Ovary (tissue), 3 donors: ENCODE results near the gene SLC13A4.

Source experiments
- CTCF ChIP-seq, 3 donors: fragments of 450-650 bp in 2 of 3; fragments of 200-600 bp in 1 of 3; IDR thresholded peaks; one replicate each; pipeline versions ENCODE4 v1.5.1 to v1.8.0; 2016 to 2022; ENCODE audit warnings: antibody characterized with exemption in 3 of 3, mild to moderate bottlenecking in 1 of 3
- EP300 ChIP-seq: sonication (generic); formaldehyde crosslinking; IDR thresholded peaks from one replicate; pipeline ENCODE4 v1.6.1; 2017; ENCODE audit warnings: antibody characterized with exemption
- POLR2A ChIP-seq: fragments of 450-650 bp; IDR thresholded peaks from one replicate; pipeline ENCODE4 v1.6.1; 2017; ENCODE audit warnings: antibody characterized with exemption, mild to moderate bottlenecking, moderate library complexity
- donor health status: DM: no; HTN: no; CAD: no.

DNA sequence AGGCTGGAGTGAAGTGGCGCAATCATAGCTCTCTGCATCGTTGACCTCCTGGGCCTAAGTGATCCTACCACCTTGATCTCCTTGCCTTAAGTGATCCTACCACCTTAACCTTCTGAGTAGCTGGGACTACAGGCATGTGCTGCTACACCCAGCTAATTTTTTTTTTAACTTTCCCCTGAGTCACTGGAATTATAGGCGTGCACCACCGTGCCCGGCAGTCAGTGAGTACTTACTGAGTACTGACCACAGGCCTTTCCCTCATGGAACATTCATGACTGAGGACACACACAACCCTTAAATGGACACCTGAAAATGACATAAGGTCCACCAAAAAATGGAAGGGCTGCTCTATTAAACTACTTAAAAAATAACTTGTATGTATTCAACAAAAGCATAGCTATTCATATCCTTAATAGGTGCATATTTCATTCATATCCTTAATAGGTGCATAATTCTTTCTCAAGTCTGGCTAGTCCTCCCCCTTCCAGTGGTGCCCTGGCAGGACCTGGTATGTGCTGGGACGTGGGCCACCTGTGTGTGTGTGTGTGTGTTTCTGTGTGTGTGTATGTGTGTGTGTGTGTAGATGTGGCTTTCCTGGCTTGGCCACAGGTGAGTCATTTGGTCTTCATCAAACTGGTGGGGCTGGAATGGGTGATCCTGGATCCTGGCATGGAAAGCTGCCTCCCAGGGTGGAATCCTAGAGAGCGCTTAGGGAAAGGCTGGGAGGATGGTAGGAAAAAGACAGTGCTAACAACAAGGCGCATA, 17.1 kb upstream of the SLC13A4 start:
- TF ChIP-seq CTCF (IDR thresholded peaks at IDR 0.05) (no peak), POLR2A (no peak), EP300 (no peak)
